ENCODE data around the gene MRPS14. TPM values are rescaled to one million over a fixed set of nuclear protein-coding genes. Genes with fewer than 3 reads are reported as not detected.

MRPS14 gene
- total and polyA plus RNA-seq, 2 of the 4 experiments (the other 2 are of a cell fraction), result 22.0 to 23.1 TPM

DNA sequence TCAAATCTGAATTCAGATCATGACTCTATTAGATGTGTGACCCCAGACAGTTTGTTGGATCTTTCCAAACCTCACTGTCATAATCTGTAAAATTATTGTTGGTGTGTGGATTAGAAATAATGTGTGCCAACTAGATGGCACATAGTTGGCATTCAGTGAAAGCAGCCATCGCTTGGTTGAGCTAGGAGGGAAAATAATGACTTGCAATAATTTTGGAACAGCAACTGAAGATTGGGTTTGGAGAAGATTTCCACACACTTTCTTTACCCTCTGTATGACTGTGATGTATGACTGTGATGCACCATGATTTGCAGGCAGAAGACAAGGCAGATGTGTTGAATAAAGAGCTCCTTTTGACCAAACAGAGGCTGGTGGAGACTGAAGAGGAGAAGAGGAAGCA, 47.5 kb downstream of the MRPS14 start:
- no peak for ATAC-seq (ENCODE audit: low read depth)
- H3K9me1 ChIP-seq (ENCODE audit: insufficient read depth, low read length), result no peaks in the 10 kb centered on the region

More for the DNA sequence above, 47.5 kb downstream of the MRPS14 start:
- no peak overlapping the region for H3K4ac ChIP-seq (ENCODE audit: low read depth, low read length)
- no peaks in the 10 kb centered on the region for H3K9me3 ChIP-seq (ENCODE audit: control insufficient read depth, insufficient read depth, low read length)
- CTCF ChIA-PET, result interaction anchor here (1.9 kb wide), 1 partner anchor 11 kb away, joined by 5 read pairs; no protein-coding TSS in a partner anchor
- no peaks in the 10 kb centered on the region for H3K27me3 ChIP-seq (ENCODE audit: control insufficient read depth, insufficient read depth, low read length)
- H3K27ac ChIP-seq (ENCODE audit: insufficient read depth, low read length), result no peak overlapping the region
- WGBS, 2 experiments (ENCODE audit: extremely low coverage in 2 of 2, insufficient read length in 1 of 2), result no CpG with 5 or more reads among the region's 1 CpG
- H2BK15ac ChIP-seq (ENCODE audit: low read depth, low read length), result no peak overlapping the region
- dilution Hi-C loops (cut with HindIII; ENCODE audit: low sequenced_read_pairs, unreplicated experiment), result no loop called here
- no peak overlapping the region for H2BK20ac ChIP-seq (ENCODE audit: low read depth, low read length)
- in situ Hi-C loops (cut with MboI; ENCODE audit: low sequenced_read_pairs), result loop anchor here (25.0 kb wide), 1 partner anchor 713 kb away; no protein-coding TSS in a partner anchor
- no peak overlapping the region for H3K23ac ChIP-seq (ENCODE audit: low read depth, low read length)
- TF ChIP-seq POLR2A (IDR thresholded peaks at IDR 0.05; ENCODE audit: low read depth, low read length), result no peak
- no peak for TF ChIP-seq MAFK (IDR thresholded peaks at IDR 0.05; ENCODE audit: low read depth, low read length)
- TF ChIP-seq RAD21 (IDR thresholded peaks at IDR 0.05; ENCODE audit: low read length), result no peak
- no peaks in the 10 kb centered on the region for H4K20me1 ChIP-seq (ENCODE audit: insufficient read depth, low read length)
- H3K4me3 ChIP-seq (ENCODE audit: insufficient read depth, low read depth, low read length), result no peak overlapping the region
- POLR2A ChIA-PET (ENCODE audit: unreplicated experiment), result no interaction called here
- H4K5ac ChIP-seq (ENCODE audit: low read depth, low read length), result no peak overlapping the region
- no peak overlapping the region for H4K91ac ChIP-seq (ENCODE audit: insufficient read depth, low read depth, low read length)
- peaks cover 2% of the 10 kb centered on the region; the same call in 1 of the 2 replicates for H3K4me1 ChIP-seq (ENCODE audit: control insufficient read depth, insufficient read depth, low read length)
- no peaks in the 10 kb centered on the region for H3K36me3 ChIP-seq (ENCODE audit: control insufficient read depth, insufficient read depth, low read length)
- H3K18ac ChIP-seq (ENCODE audit: low read depth, low read length), result no peak overlapping the region
- H3K4me2 ChIP-seq (ENCODE audit: low read depth, low read length), result no peak overlapping the region
- H3K79me1 ChIP-seq (ENCODE audit: low read depth in 1 of 2, low read length in 2 of 2), result no peaks in the 10 kb centered on the region
- no TSS peak for BruUV-seq (replicated peaks)
- no peak overlapping the region for H2AK5ac ChIP-seq (ENCODE audit: low read depth, low read length)
- no peak overlapping the region for H3K56ac ChIP-seq (ENCODE audit: extremely low read depth, insufficient read depth, low read length)
- H2BK5ac ChIP-seq (ENCODE audit: low read depth, low read length, poor library complexity, severe bottlenecking), result no peak overlapping the region
- intact Hi-C loops (cut with micrococcal nuclease), result no loop called here
- no peak overlapping the region for H3K14ac ChIP-seq (replicated peaks; ENCODE audit: low read depth, low read length)
- H4K8ac ChIP-seq (ENCODE audit: low read depth in 2 of 2, low read length in 2 of 2), result no peak overlapping the region
- DNase-seq, result no peak
- H3K9ac ChIP-seq (ENCODE audit: low read depth, low read length), result no peak overlapping the region
- no peak overlapping the region for H2AFZ ChIP-seq (replicated peaks; ENCODE audit: low read length, poor library complexity)
- H2BK120ac ChIP-seq (ENCODE audit: low read depth, low read length), result no peak overlapping the region
- H2AK9ac ChIP-seq (replicated peaks; ENCODE audit: low read depth, low read length, poor library complexity), result no peak overlapping the region

All from IMR-90 (cell line).